NCI-H1436 (cell line): Measurements from ENCODE around the gene CACNA1F.

Experiments
- DNase-seq: peaks from one replicate; lab custom pipeline; 2025; lab: John Stamatoyannopoulos, UW

The CACNA1F gene

GRCh38 chrX:49233176-49233575 is at the start of gene CACNA1F:
Gene CACNA1F, minus strand, starts transcription at chrX:49233340. Its CDS starts 31 bp downstream, at chrX:49233309.
- no peak for DNase-seq

- DNase-seq = no peak
Measured at GRCh38 chrX:49282647-49283011, 49.5 kb upstream of the CACNA1F start.

- DNase-seq = no peak
Measured at GRCh38 chrX:49278081-49278480, 44.9 kb upstream of the CACNA1F start.

GRCh38 chrX:49277535-49277830 is 44.3 kb upstream of the CACNA1F start:
- no peak for DNase-seq

GRCh38 chrX:49276671-49277534 is 43.8 kb upstream of the CACNA1F start:
- no peak for DNase-seq

GRCh38 chrX:49276207-49276606 is 43.1 kb upstream of the CACNA1F start:
- DNase-seq = no peak

- no peak for DNase-seq
Measured at GRCh38 chrX:49273181-49273727, 40.1 kb upstream of the CACNA1F start.

GRCh38 chrX:49272421-49272820 is 39.3 kb upstream of the CACNA1F start:
- DNase-seq = no peak

GRCh38 chrX:49271341-49271740 is 38.2 kb upstream of the CACNA1F start:
- DNase-seq = no peak

GRCh38 chrX:49270249-49270921 is 37.2 kb upstream of the CACNA1F start:
- DNase-seq = no peak

- DNase-seq = no peak
Measured at GRCh38 chrX:49269767-49270248, 36.7 kb upstream of the CACNA1F start, which contains the start of gene PPP1R3F. Gene PPP1R3F, plus strand, starts transcription at chrX:49269793. Its CDS starts 77 bp downstream, at chrX:49269870.

- DNase-seq = peak; percentile 92
Measured at GRCh38 chrX:49269010-49269766, 36.0 kb upstream of the CACNA1F start.

- no peak for DNase-seq
Measured at GRCh38 chrX:49268702-49269009, 35.5 kb upstream of the CACNA1F start.

GRCh38 chrX:49266523-49267445 is 33.6 kb upstream of the CACNA1F start:
- DNase-seq = no peak

GRCh38 chrX:49264460-49264859 is 31.3 kb upstream of the CACNA1F start, which contains the start of gene FOXP3:
Gene FOXP3, minus strand, starts transcription at chrX:49264710. Its CDS starts 6,205 bp downstream, at chrX:49258505.
- no peak for DNase-seq

GRCh38 chrX:49263631-49264030 is 30.5 kb upstream of the CACNA1F start:
- no peak for DNase-seq

- no peak for DNase-seq
Measured at GRCh38 chrX:49262603-49263002, 29.5 kb upstream of the CACNA1F start.

GRCh38 chrX:49260221-49260985 is 27.3 kb upstream of the CACNA1F start:
- DNase-seq = no peak

GRCh38 chrX:49258749-49259124 is 25.6 kb upstream of the CACNA1F start:
- DNase-seq = no peak
